ENCODE results near the gene NLRP3. TPM values are rescaled to one million over a fixed set of nuclear protein-coding genes. Genes with fewer than 3 reads are reported as not detected.
"Not testable (repeated sequence)": the region's sequence is repeated elsewhere in the genome, so short reads cannot be mapped to it uniquely, and the experiment has no call there.

The NLRP3 gene
- 0.12 TPM in 1 of 2 replicates, not detected in the other for total RNA-seq

DNA sequence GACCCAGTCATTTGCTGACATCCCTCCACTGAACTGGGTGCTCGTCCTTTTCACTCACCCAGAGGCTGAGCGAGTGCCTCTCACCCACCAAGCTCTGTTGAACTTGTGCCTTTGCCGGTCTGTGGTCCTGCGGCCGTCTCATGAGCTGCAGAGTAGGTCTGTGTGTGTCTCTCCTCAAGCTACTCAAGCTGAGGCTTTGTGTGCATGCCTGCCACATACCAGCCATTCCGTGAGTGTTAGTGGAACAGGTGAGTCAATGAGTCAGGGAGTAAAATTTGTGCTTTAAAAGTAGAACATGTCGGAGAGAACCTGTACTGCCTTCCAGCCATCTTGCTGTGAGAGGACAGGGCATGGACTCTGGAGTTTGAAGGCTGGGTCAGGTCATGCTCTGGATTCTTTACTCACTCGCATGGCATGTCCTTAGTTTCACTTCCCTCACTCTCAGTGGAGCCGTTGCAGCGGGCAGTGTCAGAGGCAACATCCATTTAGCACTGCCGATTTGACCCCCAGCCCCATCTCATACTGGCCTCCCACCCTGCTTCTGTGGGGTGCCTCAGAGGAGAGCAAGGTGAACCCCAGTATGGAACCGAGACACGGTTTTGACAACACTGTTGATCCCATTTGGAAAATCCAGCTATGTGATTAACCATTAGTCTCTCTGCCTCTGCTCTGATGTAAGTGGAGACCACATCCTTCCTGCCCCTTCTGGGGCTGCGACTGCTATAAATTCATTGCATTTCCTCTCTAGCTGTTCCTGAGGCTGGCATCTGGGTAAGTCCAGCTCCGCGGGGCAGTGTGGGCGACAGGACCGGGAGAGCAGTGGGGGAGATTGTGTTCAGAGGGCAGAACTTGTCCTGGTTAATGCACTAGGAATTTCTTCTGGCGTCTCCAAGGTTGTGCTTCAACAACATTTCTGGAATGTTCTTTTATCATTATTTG is at the start of gene NLRP3:
TSS of gene NLRP3 (plus strand) at position 751 of the 939 bp plus-strand sequence. CDS start 2,628 bp downstream, outside the sequence.
- Mint-ChIP-seq H3K27ac (no peak within 1 kb of the TSS), H3K4me3 (peak within 1 kb of the TSS; percentile 63), H3K36me3 (ENCODE audit: low read depth) (no peaks in the 10 kb centered on the region), H3K9me3 (no peaks in the 10 kb centered on the region), H3K27me3 (ENCODE audit: insufficient read depth) (peaks cover 27% of the 10 kb centered on the region), H3K4me1 (ENCODE audit: low read depth) (peaks cover 28% of the 10 kb centered on the region)
- intact Hi-C loops (cut with micrococcal nuclease), result loop anchor here (10.0 kb wide), 1 partner anchor 1081 kb away; no protein-coding TSS in a partner anchor
- peak; percentile 8 for DNase-seq (ENCODE audit: low spot score)

DNA sequence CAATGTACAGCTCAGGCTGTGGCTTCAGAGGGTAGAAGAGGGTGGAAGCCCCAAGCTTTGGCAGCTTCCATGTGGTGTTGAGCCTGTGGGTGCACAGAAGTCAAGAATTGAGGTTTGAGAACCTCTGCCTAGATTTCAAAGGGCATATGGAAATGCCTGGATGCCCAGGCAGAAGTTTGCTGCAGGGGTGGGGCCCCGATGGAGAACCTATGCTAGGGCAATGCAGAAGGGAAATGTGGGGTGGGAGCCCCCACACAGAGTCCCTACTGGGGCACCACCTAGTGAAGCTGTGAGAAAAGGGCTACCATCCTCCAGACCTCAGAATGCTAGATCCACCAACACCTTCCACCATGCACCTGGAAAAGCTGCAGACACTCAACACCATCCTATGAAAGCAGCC is 49.6 kb upstream of the NLRP3 start:
- DNase-seq (ENCODE audit: low spot score); intact Hi-C loops (cut with micrococcal nuclease); H3K36me3 Mint-ChIP-seq (ENCODE audit: low read depth); H3K4me3 Mint-ChIP-seq; H3K4me1 Mint-ChIP-seq (ENCODE audit: low read depth); H3K27ac Mint-ChIP-seq; H3K27me3 Mint-ChIP-seq (ENCODE audit: insufficient read depth); H3K9me3 Mint-ChIP-seq: not testable (repeated sequence)

DNA sequence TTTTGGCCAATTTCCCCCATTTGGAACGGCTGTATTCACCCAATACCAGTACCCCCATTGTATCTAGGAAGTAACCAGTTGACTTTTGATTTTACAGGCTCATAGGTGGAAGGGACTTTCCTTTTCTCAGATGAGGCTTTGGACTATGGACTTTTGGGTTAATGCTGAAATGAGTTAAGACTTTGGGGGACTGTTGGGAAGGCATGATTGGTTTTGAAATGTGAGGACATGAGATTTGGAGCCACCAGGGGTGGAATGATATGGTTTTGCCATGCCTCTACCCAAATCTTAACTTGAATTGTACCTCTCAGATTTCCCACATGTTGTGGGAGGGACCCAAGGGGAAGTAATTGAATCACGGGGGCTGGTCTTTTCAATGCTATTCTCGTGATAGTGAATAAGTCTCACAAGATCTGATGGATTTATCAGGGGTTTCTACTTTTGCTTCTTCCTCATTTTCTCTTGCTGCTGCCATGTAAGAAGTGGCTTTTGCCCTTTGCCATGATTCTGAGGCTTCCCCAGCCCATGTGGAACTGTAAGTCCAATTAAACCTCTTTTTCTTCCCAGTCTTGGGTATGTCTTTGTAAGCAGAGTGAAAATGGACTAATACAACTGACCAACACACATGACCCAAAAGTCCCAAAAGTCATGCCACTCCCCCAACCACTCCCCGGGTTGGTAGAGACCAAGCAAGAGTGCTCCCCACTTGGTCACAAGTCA is 48.9 kb upstream of the NLRP3 start:
- Mint-ChIP-seq H3K4me1 (ENCODE audit: low read depth) (no peaks in the 10 kb centered on the region), H3K27me3 (ENCODE audit: insufficient read depth) (peaks cover 8% of the 10 kb centered on the region), H3K27ac (no peak overlapping the region), H3K4me3 (no peak overlapping the region), H3K36me3 (ENCODE audit: low read depth) (no peaks in the 10 kb centered on the region), H3K9me3 (peaks cover 8% of the 10 kb centered on the region)
- intact Hi-C loops (cut with micrococcal nuclease), result no loop called here
- DNase-seq (ENCODE audit: low spot score), result no peak

DNA sequence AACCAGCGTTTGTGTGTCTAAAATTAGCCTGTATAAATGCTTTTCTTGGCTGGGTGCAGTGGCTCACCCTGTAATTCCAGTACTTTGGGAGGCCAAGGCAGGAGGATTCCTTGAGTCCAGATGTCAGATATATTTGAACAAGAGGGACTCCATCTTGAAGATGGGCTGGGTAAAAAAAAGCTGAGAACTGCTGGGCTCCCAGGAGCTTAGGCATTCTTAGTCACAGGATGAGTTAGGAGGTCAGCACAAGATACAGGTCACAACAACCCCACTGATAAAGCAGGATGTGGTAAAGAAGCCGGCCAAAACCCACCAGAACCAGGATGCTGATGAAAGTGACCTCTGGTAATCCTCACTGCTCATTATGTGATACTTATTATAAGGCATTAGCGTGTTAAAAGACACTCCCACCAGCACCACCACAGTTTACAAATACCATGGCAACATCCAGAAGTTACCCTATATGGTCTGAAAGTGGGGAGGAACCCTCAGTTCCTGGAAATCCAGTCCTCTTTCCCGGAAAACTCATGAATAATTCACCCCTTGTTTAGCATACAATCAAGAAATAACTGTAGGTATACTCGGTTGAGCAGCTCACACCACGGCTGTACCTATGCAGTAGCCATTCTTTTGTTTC is 48.1 kb upstream of the NLRP3 start:
- H3K4me1 Mint-ChIP-seq (ENCODE audit: low read depth), result no peaks in the 10 kb centered on the region
- no peaks in the 10 kb centered on the region for H3K36me3 Mint-ChIP-seq (ENCODE audit: low read depth)
- intact Hi-C loops (cut with micrococcal nuclease), result no loop called here
- H3K4me3 Mint-ChIP-seq, result no peak overlapping the region
- H3K27me3 Mint-ChIP-seq (ENCODE audit: insufficient read depth), result peaks cover 12% of the 10 kb centered on the region
- H3K27ac Mint-ChIP-seq, result no peak overlapping the region
- peaks cover 8% of the 10 kb centered on the region for H3K9me3 Mint-ChIP-seq
- DNase-seq (ENCODE audit: low spot score), result no peak

DNA sequence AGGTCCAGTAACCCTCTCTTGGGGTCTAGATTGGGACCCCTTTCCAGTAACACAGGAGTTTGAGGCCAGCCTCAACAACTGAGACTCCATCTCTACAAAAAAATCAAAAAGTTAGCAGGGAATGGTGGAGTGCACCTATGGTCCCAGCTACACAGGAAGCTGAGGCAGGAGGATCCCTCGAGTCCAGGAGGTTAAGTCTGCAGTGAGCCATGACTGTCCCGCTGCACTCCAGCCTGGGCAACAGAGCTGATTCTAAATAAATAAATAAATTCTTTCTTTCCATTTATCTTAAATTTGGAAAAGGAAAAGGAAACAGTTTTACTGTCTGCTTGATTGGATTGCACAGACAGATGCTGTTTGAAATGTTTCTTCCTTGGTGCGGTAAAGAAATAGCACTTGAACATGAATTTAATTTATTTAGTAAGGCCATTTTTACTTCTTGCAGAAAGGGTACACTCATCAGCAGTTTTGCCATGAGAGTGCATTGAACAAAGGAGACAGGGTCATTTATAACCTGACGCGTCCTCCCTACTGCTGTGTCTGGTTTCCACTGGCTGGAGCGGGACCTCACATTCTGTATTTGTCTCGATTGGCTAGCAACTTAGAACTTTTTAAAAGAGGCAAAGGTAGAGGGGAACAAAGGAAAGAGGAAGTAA is 47.4 kb upstream of the NLRP3 start:
- no peak overlapping the region for H3K27ac Mint-ChIP-seq
- no peak for DNase-seq (ENCODE audit: low spot score)
- intact Hi-C loops (cut with micrococcal nuclease), result no loop called here
- H3K9me3 Mint-ChIP-seq, result peaks cover 8% of the 10 kb centered on the region
- H3K4me1 Mint-ChIP-seq (ENCODE audit: low read depth), result no peaks in the 10 kb centered on the region
- no peak overlapping the region for H3K4me3 Mint-ChIP-seq
- no peaks in the 10 kb centered on the region for H3K36me3 Mint-ChIP-seq (ENCODE audit: low read depth)
- peaks cover 9% of the 10 kb centered on the region for H3K27me3 Mint-ChIP-seq (ENCODE audit: insufficient read depth)

DNA sequence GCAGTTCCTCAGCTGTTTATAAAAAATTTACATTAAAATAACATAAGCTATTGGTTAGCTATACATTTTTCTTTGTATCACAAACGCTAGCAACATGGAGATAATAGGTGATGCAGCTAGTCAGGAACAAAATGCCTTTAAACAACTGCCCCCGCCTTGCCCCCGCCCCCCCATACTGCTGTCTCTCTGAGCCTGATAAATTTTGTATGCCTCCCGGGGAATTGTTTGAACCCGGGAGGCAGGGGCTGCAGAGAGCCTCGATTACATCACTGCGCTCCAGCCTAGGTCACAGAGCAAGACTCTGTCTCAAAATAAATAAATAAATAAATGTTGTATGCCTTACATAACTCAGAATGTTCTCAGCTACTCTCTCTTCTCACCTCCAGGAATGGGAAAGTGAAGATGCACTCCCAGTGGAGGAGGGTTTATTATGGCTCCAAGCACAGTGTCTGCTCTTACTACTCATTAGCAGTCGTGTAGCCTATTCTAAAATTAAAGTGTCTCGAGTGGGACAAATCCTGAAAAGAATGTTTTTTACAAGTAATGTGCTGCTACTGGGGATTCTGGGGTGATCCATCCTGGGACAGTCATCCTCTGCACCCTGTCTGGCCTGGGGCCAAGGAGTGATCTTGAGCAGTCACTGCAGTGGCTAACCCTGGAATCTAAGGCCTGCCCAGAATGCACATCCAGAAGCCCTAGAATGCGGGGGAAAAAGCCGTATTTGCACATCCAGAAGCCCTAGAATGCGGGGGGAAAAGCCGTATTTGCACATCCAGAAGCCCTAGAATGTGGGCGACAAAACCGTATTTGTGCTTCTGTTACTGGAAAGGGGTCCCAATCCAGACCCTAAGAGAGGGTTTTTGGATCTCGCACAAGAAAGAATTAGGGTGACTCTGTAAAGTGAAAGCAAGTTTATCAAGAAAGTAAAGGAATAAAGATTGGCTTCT is 44.9 kb upstream of the NLRP3 start:
- peaks cover 19% of the 10 kb centered on the region for H3K27me3 Mint-ChIP-seq (ENCODE audit: insufficient read depth)
- H3K9me3 Mint-ChIP-seq, result no peaks in the 10 kb centered on the region
- H3K27ac Mint-ChIP-seq, result no peak overlapping the region
- no peak for DNase-seq (ENCODE audit: low spot score)
- no peak overlapping the region for H3K4me3 Mint-ChIP-seq
- intact Hi-C loops (cut with micrococcal nuclease), result loop anchor here (5.0 kb wide), 1 partner anchor 206 kb away; no protein-coding TSS in a partner anchor
- no peaks in the 10 kb centered on the region for H3K36me3 Mint-ChIP-seq (ENCODE audit: low read depth)
- H3K4me1 Mint-ChIP-seq (ENCODE audit: low read depth), result no peaks in the 10 kb centered on the region

DNA sequence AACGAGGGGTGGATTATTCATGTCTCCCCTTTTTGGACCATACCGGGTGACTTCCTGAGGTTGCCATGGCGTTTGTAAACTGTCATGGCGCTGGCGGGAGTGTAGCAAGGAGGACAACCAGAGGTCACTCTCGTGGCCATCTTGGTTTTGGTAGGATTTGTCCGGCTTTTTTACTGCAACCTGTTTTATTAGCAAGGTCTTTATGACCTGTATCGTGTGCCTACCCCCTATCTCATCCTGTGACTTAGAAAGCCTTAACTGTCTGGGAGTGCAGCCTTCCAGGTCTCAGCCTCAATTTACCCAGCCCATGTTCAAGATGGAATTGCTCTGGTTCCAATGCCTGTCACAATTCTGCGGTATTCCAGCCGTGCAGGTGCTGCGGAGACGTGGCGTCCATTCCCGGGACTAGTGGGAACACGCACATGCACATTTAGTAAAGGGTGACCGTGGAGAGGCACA is 44.1 kb upstream of the NLRP3 start:
- Mint-ChIP-seq H3K4me1 (ENCODE audit: low read depth) (no peaks in the 10 kb centered on the region), H3K27ac (no peak overlapping the region), H3K9me3 (no peaks in the 10 kb centered on the region), H3K4me3 (no peak overlapping the region), H3K27me3 (ENCODE audit: insufficient read depth) (peaks cover 19% of the 10 kb centered on the region), H3K36me3 (ENCODE audit: low read depth) (no peaks in the 10 kb centered on the region)
- intact Hi-C loops (cut with micrococcal nuclease), result loop anchor here (1.0 to 5.0 kb wide), 3 partner anchors 19 to 205 kb away; no protein-coding TSS in a partner anchor
- no peak for DNase-seq (ENCODE audit: low spot score)

DNA sequence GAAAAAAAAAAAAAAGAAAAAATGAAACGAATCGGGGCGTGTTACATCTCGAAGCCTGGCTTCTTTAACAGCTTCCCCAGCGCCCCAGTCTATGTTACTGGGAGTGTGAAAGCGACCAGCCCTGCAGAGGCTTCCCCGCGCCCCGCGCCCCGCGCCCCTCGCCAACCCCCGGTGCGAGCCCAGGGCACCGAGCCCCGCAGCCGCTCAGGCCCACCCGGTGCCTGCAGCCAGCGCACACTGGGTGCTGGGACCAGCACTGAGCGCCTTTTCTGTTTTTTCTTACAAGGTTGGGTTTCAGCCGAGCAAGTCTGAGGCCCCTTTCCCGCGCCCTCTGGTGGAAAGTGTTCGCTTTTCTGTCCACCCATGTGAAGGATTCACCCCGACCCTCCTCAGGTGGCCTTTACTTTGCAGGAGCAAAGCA is 42.2 kb upstream of the NLRP3 start:
- H3K27ac Mint-ChIP-seq, result no peak overlapping the region
- no peaks in the 10 kb centered on the region for H3K36me3 Mint-ChIP-seq (ENCODE audit: low read depth)
- H3K4me1 Mint-ChIP-seq (ENCODE audit: low read depth), result no peaks in the 10 kb centered on the region
- DNase-seq (ENCODE audit: low spot score), result peak; percentile 19
- intact Hi-C loops (cut with micrococcal nuclease), result loop anchor here (2.0 to 5.0 kb wide), 2 partner anchors 17 to 204 kb away; no protein-coding TSS in a partner anchor
- H3K4me3 Mint-ChIP-seq, result peak overlapping the region; percentile 35
- no peaks in the 10 kb centered on the region for H3K9me3 Mint-ChIP-seq
- peaks cover 16% of the 10 kb centered on the region for H3K27me3 Mint-ChIP-seq (ENCODE audit: insufficient read depth)

DNA sequence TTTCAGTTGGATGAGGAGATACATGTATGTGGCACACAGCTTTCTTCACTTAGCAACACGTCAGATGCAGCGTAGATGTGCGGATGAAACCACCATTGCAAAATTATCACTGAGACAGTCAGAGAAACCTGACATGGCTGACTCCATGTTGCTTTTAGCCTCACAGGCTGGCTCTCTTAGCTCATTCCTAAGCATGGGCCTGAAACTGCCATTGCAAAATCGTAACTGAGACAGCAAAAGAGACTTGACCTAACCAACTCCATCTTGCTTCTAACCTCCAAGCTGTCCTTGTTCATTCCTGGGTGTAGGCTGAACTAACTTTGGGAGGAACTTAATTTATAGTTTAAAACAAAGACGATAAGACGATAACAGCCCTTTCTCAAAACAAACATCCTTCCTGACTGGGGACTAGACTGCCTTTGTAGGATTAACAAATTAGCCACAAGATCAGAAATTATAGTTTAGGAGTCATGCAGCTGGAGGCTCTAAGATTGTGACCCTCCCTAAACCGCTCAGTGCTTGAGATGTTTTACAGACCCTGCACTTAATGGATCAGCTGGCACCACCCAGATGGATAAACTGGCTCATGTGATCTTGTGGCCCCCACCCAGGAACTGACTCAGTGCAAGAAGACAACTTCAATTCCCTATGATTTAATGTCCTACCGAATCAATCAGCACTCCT is 41.2 kb upstream of the NLRP3 start:
- H3K27ac Mint-ChIP-seq; H3K36me3 Mint-ChIP-seq (ENCODE audit: low read depth); DNase-seq (ENCODE audit: low spot score); H3K9me3 Mint-ChIP-seq; H3K4me1 Mint-ChIP-seq (ENCODE audit: low read depth); H3K4me3 Mint-ChIP-seq: not testable (repeated sequence)
- intact Hi-C loops (cut with micrococcal nuclease), result loop anchor here (5.0 kb wide), 1 partner anchor 203 kb away; no protein-coding TSS in a partner anchor
- H3K27me3 Mint-ChIP-seq (ENCODE audit: insufficient read depth), result peaks cover 13% of the 10 kb centered on the region

DNA sequence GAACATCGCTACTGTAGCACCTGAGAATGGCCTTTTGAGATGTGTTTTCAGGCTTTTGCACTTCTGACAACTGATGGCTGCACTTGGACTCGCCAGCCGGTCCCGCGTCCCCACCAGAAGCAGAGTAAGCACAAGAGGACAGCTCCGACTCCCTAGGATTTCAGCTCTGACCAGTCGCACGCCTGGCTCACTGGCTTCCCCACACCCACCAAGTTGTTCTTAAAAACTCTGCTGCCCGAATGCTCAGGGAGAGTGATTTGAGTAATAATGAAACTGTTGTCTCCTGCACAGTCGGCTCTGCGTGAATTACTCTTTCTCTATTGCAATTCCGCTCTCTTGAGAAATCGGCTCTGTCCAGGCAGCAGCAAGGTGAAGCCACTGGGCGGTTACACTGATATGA is 40.2 kb upstream of the NLRP3 start:
- Mint-ChIP-seq H3K27ac (no peak overlapping the region), H3K36me3 (ENCODE audit: low read depth) (no peaks in the 10 kb centered on the region), H3K4me3 (no peak overlapping the region), H3K27me3 (ENCODE audit: insufficient read depth) (peaks cover 13% of the 10 kb centered on the region), H3K9me3 (no peaks in the 10 kb centered on the region), H3K4me1 (ENCODE audit: low read depth) (no peaks in the 10 kb centered on the region)
- intact Hi-C loops (cut with micrococcal nuclease), result no loop called here
- DNase-seq (ENCODE audit: low spot score), result no peak

DNA sequence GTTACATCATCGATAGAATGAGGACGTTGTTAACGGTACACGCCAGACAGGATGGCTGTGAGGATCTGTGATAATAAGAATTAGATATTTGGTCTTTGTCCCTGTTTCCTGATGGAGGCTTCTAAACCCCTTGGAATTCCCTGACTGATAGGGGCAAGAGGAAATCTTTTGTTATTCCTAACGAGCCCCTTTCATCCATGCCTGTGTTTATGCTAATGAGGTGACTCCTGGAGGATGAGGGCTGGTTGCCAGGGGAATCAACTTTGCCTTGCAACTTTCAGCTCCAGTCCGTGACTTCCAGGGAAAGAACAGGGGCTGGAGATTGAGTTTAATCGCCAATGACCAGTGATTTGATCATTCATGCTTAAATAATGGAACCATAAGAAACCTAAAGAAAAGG is 39.3 kb upstream of the NLRP3 start:
- Mint-ChIP-seq H3K27me3 (ENCODE audit: insufficient read depth) (peaks cover 17% of the 10 kb centered on the region), H3K9me3 (no peaks in the 10 kb centered on the region), H3K4me1 (ENCODE audit: low read depth) (no peaks in the 10 kb centered on the region), H3K4me3 (no peak overlapping the region), H3K27ac (no peak overlapping the region), H3K36me3 (ENCODE audit: low read depth) (no peaks in the 10 kb centered on the region)
- no peak for DNase-seq (ENCODE audit: low spot score)
- intact Hi-C loops (cut with micrococcal nuclease), result no loop called here
